ENCODE measurements around the gene CDKN2C.
"Not testable (repeated sequence)": the region's sequence is repeated elsewhere in the genome, so short reads cannot be mapped to it uniquely, and the experiment has no call there.

The CDKN2C gene

GRCh38 chr1:50969611-50970508 is at the start of gene CDKN2C:
CDKN2C (plus strand) TSS chr1:50970245; CDS start chr1:50970369, 124 bp downstream.
- DNase-seq = peak; percentile 87

GRCh38 chr1:50920409-50920808 is 49.6 kb upstream of the CDKN2C start:
- no peak for DNase-seq

GRCh38 chr1:50921029-50921428 is 49.0 kb upstream of the CDKN2C start:
- DNase-seq = no peak

- no peak for DNase-seq
These were observed 46.5 kb upstream of the CDKN2C start for GRCh38 chr1:50923564-50923963.

GRCh38 chr1:50929376-50929958 is 40.6 kb upstream of the CDKN2C start:
- DNase-seq = peak; percentile 50

- DNase-seq = no peak
These were observed 39.9 kb upstream of the CDKN2C start for GRCh38 chr1:50930193-50930592.

GRCh38 chr1:50930965-50931737 is 38.9 kb upstream of the CDKN2C start:
- DNase-seq = no peak

GRCh38 chr1:50932043-50932442 is 38.0 kb upstream of the CDKN2C start:
- DNase-seq = not testable (repeated sequence)

- not testable (repeated sequence) for DNase-seq
These were observed 36.3 kb upstream of the CDKN2C start for GRCh38 chr1:50933770-50934169.

- no peak for DNase-seq
These were observed 35.2 kb upstream of the CDKN2C start for GRCh38 chr1:50934838-50935237.

- not testable (repeated sequence) for DNase-seq
These were observed 34.8 kb upstream of the CDKN2C start for GRCh38 chr1:50935276-50935675.

GRCh38 chr1:50936321-50936720 is 33.7 kb upstream of the CDKN2C start:
- no peak for DNase-seq

- no peak for DNase-seq
These were observed 29.8 kb upstream of the CDKN2C start for GRCh38 chr1:50940291-50940690.

GRCh38 chr1:50942334-50942733 is 27.7 kb upstream of the CDKN2C start:
- no peak for DNase-seq

GRCh38 chr1:50949286-50949982 is 20.6 kb upstream of the CDKN2C start:
- no peak for DNase-seq

- DNase-seq = no peak
These were observed 19.6 kb upstream of the CDKN2C start for GRCh38 chr1:50950396-50950795.

- not testable (repeated sequence) for DNase-seq
These were observed 17.5 kb upstream of the CDKN2C start for GRCh38 chr1:50952566-50952965.

- DNase-seq = no peak
These were observed 14.9 kb upstream of the CDKN2C start for GRCh38 chr1:50955116-50955515.

GRCh38 chr1:50959303-50959912 is 10.6 kb upstream of the CDKN2C start:
- peak; percentile 56 for DNase-seq

GRCh38 chr1:50959913-50960844 is 9.9 kb upstream of the CDKN2C start, which contains the start of gene FAF1:
FAF1 (minus strand) TSS chr1:50960267; CDS start chr1:50959811, 456 bp downstream.
- DNase-seq = peak; percentile 98

GRCh38 chr1:50964863-50965262 is 5.2 kb upstream of the CDKN2C start:
- no peak for DNase-seq
